GM12891 (cell line): ENCODE data around the gene ELAC2.

ENCODE experiments used
- PAX5 ChIP-seq: IDR thresholded peaks from 2 replicates; pipeline ENCODE4 v1.6.1; 2011; ENCODE audit warnings: low read length, moderate library complexity, mild to moderate bottlenecking; ENCODE audit not compliant: insufficient read depth, severe bottlenecking
- POLR2A ChIP-seq: IDR thresholded peaks from 2 replicates; pipeline ENCODE4 v1.6.1; 2011; ENCODE audit warnings: low read depth, low read length, control low read depth
- POLR2AphosphoS5 ChIP-seq: IDR thresholded peaks from 2 replicates; pipeline ENCODE4 v1.6.1; 2011; ENCODE audit warnings: low read depth, low read length, control low read depth
- SPI1 ChIP-seq: IDR thresholded peaks from 2 replicates; pipeline ENCODE4 v1.6.1; 2011; ENCODE audit warnings: low read depth, low read length, control low read depth
- TAF1 ChIP-seq: IDR thresholded peaks from 2 replicates; pipeline ENCODE4 v1.6.1; 2011; ENCODE audit warnings: low read depth, low read length, control low read depth

- TF ChIP-seq POLR2A (no peak), POLR2AphosphoS5 (no peak), TAF1 (no peak), PAX5 (no peak), SPI1 (no peak)
Observed at GRCh38 chr17:12964840-12965239, 53.0 kb downstream of the ELAC2 start.
